DOHH2 (cell line): Measurements from ENCODE around the gene ASTL.

Source experiments
- H3F3A ChIP-seq: fragments of 200-600 bp; sonication (generic), shearing (Covaris generic); 2 replicates; pipeline ENCODE4 v1.6.0; 2016; ENCODE audit warnings: antibody characterized with exemption, mild to moderate bottlenecking; ENCODE audit not compliant: control insufficient read depth, insufficient read depth
- H3K27ac ChIP-seq: fragments of 200-600 bp; sonication (generic); 2 replicates; pipeline ENCODE4 v1.5.1; 2014; ENCODE audit warnings: low read depth, mild to moderate bottlenecking, low read length, moderate library complexity
- H3K27me3 ChIP-seq: fragments of 200-600 bp; sonication (generic); 2 replicates; pipeline ENCODE4 v1.6.1; 2014; ENCODE audit warnings: mild to moderate bottlenecking, low read length, mixed read lengths; ENCODE audit not compliant: control insufficient read depth
- H3K36me3 ChIP-seq: fragments of 200-600 bp; sonication (generic); 2 replicates; pipeline ENCODE4 v1.6.1; 2014; ENCODE audit warnings: mild to moderate bottlenecking, low read length, moderate library complexity, mixed read lengths; ENCODE audit not compliant: control insufficient read depth
- H3K4me1 ChIP-seq: fragments of 200-600 bp; sonication (generic); 2 replicates; pipeline ENCODE4 v1.6.1; 2014; ENCODE audit warnings: mild to moderate bottlenecking, low read length, mixed read lengths; ENCODE audit not compliant: control insufficient read depth
- H3K4me2 ChIP-seq: fragments of 200-600 bp; sonication (generic); 2 replicates; pipeline ENCODE4 v1.6.0; 2014; ENCODE audit warnings: mild to moderate bottlenecking, low read length, moderate library complexity
- H3K4me3 ChIP-seq: fragments of 200-600 bp; sonication (generic); 2 replicates; pipeline ENCODE4 v1.5.1; 2014; ENCODE audit warnings: mild to moderate bottlenecking, low read length, mixed read lengths
- H3K79me2 ChIP-seq: fragments of 200-600 bp; sonication (generic); 2 replicates; pipeline ENCODE4 v1.6.1; 2014; ENCODE audit warnings: mild to moderate bottlenecking, low read length, mixed read lengths; ENCODE audit not compliant: control insufficient read depth
- H3K9me2 ChIP-seq: fragments of 200-600 bp; sonication (generic); replicated peaks from 2 replicates; pipeline ENCODE4 v1.6.1; 2014; ENCODE audit warnings: mild to moderate bottlenecking, low read length, mixed read lengths; ENCODE audit not compliant: control insufficient read depth
- H3K9me3 ChIP-seq: fragments of 200-600 bp; sonication (generic); 2 replicates; pipeline ENCODE4 v1.6.1; 2014; ENCODE audit warnings: antibody characterized with exemption, low read length, mixed read lengths; ENCODE audit not compliant: control insufficient read depth, insufficient read depth
- H4K20me1 ChIP-seq: fragments of 200-600 bp; sonication (generic); 2 replicates; pipeline ENCODE4 v1.6.0; 2014; ENCODE audit warnings: low read depth, mild to moderate bottlenecking, antibody characterized with exemption, low read length, moderate library complexity; ENCODE audit not compliant: control insufficient read depth, insufficient read depth
- CTCF ChIP-seq: fragments of 200-600 bp; sonication (generic); IDR thresholded peaks from one replicate; pipeline ENCODE4 v1.5.1; 2014; ENCODE audit warnings: antibody characterized with exemption, mild to moderate bottlenecking, low read depth, low read length; ENCODE audit not compliant: poor library complexity, severe bottlenecking
- EZH2phosphoT487 ChIP-seq: fragments of 200-600 bp; sonication (generic); IDR thresholded peaks from 2 replicates; pipeline ENCODE4 v1.6.1; 2017; ENCODE audit warnings: borderline replicate concordance, mild to moderate bottlenecking, antibody characterized with exemption, low read length, moderate library complexity, mixed read lengths

ASTL gene

GRCh38 chr2:96122391-96122790 lies 15.9 kb downstream of the ASTL start:
- Histone ChIP-seq H4K20me1 (no peaks in the 10 kb centered on the region), H3K36me3 (no peaks in the 10 kb centered on the region), H3K4me2 (no peak overlapping the region), H3K79me2 (no peaks in the 10 kb centered on the region), H3K27me3 (peaks cover 27% of the 10 kb centered on the region), H3K4me1 (peaks cover 15% of the 10 kb centered on the region), H3F3A (no peaks in the 10 kb centered on the region), H3K9me3 (no peaks in the 10 kb centered on the region), H3K9me2 (no peaks in the 10 kb centered on the region), H3K4me3 (no peak overlapping the region), H3K27ac (no peak overlapping the region)
- TF ChIP-seq CTCF = no peak
- TF ChIP-seq EZH2phosphoT487 = no peak

GRCh38 chr2:96121414-96121813 lies 16.9 kb downstream of the ASTL start:
- no peaks in the 10 kb centered on the region for H3K36me3 ChIP-seq
- H3K27ac ChIP-seq = no peak overlapping the region
- H3K9me3 ChIP-seq = no peaks in the 10 kb centered on the region
- H3K4me3 ChIP-seq = no peak overlapping the region
- H3F3A ChIP-seq = no peaks in the 10 kb centered on the region
- no peaks in the 10 kb centered on the region for H3K79me2 ChIP-seq
- H3K4me1 ChIP-seq = peaks cover 22% of the 10 kb centered on the region
- H3K9me2 ChIP-seq = no peaks in the 10 kb centered on the region
- TF ChIP-seq CTCF (no peak), EZH2phosphoT487 (no peak)
- H3K27me3 ChIP-seq = peaks cover 31% of the 10 kb centered on the region
- H3K4me2 ChIP-seq = no peak overlapping the region
- H4K20me1 ChIP-seq = no peaks in the 10 kb centered on the region

- no peak overlapping the region for H3K4me3 ChIP-seq
- H3K79me2 ChIP-seq = no peaks in the 10 kb centered on the region
- no peaks in the 10 kb centered on the region for H3K9me2 ChIP-seq
- no peaks in the 10 kb centered on the region for H3K36me3 ChIP-seq
- H3K9me3 ChIP-seq = no peaks in the 10 kb centered on the region
- no peak overlapping the region for H3K4me2 ChIP-seq
- H3K4me1 ChIP-seq = peaks cover 25% of the 10 kb centered on the region
- H3K27me3 ChIP-seq = peaks cover 31% of the 10 kb centered on the region
- no peak for TF ChIP-seq EZH2phosphoT487
- no peak for TF ChIP-seq CTCF
- H4K20me1 ChIP-seq = no peaks in the 10 kb centered on the region
- no peak overlapping the region for H3K27ac ChIP-seq
- no peaks in the 10 kb centered on the region for H3F3A ChIP-seq
Observed at GRCh38 chr2:96120991-96121390, 17.3 kb downstream of the ASTL start.
